Stimulated activated CD4-positive, alpha-beta T cell treated with anti-CD3 and anti-CD28 coated beads, Interleukin-1b, Interleukin-23, amount 100 ng/mL, for 24 hours (primary cell): ENCODE results near the gene ITGBL1.

Source experiments
- DNase-seq, 4 experiments: peaks; one replicate each; pipeline ENCODE4 v3.0.0-alpha.2; 2020; ENCODE audit warnings: low read depth in 4 of 4, low spot score in 1 of 4

ITGBL1 gene, protein sequence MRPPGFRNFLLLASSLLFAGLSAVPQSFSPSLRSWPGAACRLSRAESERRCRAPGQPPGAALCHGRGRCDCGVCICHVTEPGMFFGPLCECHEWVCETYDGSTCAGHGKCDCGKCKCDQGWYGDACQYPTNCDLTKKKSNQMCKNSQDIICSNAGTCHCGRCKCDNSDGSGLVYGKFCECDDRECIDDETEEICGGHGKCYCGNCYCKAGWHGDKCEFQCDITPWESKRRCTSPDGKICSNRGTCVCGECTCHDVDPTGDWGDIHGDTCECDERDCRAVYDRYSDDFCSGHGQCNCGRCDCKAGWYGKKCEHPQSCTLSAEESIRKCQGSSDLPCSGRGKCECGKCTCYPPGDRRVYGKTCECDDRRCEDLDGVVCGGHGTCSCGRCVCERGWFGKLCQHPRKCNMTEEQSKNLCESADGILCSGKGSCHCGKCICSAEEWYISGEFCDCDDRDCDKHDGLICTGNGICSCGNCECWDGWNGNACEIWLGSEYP

DNA sequence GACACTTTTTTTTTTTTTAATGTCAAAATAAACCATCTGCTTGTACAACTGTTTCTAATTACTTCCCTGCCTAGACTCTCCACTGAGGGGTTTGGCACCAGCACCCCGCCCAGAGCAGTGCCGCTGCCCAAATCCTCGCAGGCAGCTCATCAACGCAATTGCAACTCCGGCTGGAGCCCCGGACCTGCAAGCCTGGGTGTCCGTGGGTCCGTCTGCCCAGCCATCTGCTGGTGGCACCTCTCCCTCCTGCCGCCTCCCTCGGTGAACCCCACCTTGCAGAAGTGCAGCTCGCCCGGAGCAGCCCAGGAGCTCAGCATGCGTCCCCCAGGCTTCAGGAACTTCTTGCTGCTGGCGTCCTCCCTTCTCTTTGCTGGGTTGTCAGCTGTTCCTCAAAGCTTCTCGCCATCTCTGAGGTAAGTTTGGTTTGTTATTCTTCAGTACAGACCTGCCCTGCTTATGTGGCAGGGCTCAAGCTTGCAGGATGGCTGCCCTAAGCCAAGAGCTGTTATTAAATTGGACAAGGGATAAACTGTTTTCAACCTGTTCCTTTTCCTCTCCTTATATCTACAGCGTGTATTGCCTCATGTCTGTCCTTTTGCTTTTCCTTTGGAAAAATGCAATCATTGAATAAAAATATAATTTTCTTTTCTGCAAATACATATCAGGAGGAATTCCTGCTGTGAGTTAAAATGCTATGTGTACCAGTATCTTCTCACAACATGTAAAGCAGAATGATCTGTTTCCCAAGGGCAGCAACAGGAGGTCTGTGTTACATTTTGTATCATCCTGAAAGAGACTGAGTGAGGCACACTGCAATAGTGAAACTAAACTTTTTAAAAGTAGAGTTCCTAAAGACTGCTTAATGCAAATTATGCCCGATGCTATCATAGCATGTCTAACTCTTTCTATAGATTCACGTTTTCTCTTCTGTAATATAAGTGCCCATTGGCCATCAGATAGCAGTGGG, at the start of gene ITGBL1:
Gene ITGBL1, plus strand, starts transcription at position 157 of the 967 bp plus-strand sequence. Its CDS starts 159 bp downstream, at position 316.
- no peak for DNase-seq

DNA sequence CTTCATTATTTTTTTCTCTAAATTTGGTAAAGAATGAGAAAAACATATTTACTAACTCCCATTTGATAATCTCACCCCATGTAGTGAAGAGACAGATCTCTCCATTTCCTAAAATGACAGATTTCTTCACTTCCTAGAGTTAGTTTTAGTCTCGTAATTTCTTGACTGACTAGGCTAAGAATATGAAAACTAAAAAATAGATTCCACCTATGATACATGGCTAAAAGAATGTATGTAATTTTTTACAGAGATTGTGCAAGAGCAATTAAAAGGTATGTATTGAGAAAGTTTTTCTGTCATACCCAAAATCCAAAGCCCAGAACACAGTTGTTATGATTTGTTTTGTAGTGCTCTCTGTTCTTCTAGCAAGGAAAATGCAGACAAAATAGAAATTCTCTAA, 45.7 kb upstream of the ITGBL1 start:
- no peak for DNase-seq

DNA sequence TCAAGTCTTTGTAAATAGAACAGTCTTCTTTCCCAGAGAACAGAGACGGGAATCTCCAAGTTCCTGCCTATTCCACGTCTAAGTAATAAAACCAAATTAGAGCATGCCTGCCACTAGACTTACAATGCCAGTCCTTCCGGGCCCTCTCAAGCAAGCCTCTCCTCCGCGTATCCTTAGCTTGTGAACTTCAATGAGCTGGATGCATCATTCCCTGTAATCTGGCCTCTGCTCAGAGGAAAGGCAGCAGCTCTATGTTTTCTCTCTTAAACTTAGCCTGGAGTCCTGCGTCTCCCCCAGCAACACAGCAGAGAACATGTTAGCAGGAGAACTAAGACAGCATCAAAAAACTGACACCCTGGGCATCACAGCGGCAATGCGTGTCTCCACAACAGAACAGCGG, 44.3 kb upstream of the ITGBL1 start:
- DNase-seq = no peak

DNA sequence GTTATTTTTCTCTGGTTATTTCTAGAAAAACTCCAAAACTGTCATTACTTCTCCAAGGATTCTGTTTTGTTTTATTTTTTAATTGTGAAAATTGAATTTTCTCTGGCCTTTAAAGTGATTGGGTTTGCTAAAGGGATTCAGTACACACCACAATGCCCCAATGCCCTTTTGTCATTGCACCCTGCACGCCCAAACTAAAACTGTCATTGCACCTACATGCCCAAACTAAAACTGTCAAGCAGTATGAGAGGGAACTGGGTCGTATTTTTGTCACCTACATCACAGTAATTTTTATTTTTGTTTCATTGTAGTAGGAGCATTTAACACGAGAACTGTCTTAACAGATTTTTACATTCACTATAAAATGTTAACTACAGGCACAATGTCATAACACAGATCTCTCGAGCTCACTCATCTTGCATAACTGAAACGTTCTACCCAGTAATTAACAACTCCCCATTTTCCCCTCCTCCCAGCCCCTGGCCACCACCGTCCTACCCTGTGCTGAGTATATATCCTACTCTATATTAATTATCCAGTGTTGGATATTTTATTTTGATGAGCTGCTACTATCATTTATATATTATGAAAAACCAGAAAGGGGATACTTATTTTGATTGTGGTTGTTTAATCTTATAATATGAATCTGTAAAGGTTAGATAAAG, 43.4 kb upstream of the ITGBL1 start:
- DNase-seq = no peak

DNA sequence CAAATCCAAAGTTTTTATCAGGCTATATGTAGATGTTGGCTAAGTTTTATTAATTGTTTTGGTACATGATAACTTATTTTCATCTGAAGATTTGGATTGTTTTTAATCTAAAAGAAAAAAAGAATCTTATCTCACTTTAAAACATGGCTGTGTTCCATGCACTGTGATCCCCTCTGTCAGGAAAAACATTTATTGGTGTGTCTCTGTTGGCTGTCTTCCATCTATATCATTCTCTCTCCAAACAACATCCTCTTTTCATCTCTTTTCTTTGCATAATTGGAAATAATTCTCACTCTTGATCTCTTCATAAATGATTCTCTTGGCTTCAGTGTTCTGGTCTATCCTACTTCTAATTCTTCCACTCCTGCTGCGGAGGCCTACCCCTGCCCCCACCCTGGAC, 40.4 kb upstream of the ITGBL1 start:
- no peak for DNase-seq

DNA sequence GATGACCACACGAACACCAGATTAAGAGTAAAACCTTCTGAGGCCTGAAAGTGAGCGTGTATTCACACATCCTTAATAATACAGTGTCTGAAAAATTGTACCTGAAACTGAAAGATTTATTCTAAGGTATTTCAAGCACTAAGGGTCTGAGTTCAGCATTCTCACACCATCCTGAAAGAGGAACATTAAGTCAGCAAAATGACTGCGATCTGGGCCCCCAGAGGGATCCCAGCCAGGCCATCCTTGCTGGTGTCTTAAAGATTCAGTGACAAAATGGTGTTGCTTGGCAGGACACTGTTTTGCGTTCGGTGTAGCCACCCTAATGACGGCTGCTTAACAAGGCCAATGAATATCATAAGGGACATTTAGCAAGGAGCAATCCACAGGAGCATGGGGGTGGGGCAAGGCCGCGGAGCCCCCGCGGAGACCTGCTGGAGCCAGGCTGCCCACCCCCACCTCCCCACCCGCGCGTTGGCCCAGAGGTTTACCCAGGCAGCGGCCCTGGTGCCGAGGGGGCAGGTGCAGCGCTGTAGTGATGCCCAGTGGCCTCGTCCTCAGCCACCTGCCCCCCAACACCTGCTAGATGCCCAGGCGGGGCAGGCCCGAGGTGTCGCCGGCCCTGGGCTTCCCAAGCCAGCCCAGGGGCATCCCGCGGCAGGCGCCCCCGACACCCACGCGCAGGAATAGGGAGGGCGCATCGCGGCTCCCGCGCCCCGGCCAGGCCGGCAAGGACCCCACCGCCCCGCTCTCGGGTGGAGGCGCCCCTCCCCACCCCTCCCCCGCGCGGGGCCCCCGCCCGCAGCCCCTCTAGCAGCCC, 36.9 kb upstream of the ITGBL1 start:
- DNase-seq = no peak

DNA sequence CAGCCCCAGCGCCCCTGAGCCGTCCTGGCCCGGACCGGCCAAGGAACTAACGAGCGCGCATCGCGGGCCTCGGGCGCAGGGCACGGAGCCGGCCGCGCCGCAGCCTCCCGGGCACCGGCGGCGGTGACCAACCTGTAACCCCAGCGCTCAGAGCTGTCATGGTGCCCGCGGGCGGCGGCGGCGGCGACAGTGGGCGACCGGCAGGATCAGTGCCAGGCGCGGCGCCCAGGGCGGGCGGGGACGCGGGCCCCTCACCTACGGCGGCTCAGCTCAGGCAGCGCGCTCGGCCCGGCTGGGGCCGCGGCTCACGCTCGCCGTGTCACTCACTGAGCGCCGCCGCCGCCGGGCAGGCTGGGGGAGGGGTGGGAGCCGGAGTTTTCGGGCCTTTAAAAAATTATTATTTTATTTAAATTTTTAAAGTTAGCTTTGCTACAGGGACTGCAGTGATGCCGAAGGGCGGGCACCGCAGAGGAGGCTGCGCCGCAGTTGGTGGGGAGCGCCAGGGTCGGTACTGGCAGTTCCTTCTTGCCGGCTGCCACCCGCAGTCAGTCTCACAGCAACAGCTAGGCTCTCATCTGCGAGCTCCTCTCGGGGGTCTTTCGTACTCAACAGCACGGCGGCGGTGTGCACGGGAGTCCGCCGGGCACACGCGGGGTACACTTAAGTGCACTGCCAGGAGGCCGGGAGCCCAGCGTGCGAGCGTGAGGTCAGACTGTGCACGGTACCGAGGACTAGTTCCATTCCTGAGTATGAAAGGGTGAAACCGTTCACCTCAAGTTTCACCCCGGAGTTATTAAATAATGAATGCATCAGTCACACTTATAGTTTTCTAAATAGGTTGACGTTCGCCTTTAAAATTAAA, 36.1 kb upstream of the ITGBL1 start, which contains the start of gene NALCN:
Gene NALCN, minus strand, starts transcription at position 328 of the 862 bp plus-strand sequence. CDS start 17,382 bp downstream, outside the sequence.
- DNase-seq = no peak

DNA sequence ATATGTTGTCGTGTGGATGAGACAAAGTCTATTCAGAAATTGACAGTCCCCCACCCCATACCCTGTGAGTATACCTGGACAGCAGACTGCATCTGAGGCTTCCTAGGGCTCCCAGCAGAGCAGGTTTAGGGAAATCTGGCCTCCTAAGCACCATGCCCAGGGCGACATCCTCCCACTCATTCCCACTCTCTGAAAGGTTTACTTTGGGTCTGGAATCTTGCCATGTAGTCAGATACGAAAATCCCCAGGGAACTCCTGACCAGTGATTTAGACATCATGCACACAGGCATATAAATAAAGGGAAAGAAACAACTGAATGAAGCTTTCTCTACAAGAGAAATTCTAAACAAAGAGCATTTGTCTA, 35.5 kb upstream of the ITGBL1 start:
- DNase-seq = no peak

DNA sequence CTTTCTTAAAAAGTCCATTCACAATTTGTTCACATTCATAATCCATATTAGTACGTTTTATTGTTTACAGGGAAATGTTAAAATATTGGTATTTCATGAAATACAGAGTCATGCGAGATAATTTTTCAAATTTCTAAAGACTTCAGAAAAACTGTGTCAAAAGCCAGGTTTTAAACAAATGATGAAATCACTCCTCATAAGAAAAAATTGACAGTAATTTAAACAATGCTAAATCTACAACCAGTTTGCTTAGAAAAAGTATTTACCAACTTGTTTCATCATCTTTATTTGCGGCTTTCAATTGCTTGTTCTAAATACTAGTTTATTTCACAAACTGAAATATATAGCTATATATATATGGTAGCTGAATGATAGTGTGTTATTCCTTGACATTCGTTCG, 35.0 kb upstream of the ITGBL1 start:
- no peak for DNase-seq

DNA sequence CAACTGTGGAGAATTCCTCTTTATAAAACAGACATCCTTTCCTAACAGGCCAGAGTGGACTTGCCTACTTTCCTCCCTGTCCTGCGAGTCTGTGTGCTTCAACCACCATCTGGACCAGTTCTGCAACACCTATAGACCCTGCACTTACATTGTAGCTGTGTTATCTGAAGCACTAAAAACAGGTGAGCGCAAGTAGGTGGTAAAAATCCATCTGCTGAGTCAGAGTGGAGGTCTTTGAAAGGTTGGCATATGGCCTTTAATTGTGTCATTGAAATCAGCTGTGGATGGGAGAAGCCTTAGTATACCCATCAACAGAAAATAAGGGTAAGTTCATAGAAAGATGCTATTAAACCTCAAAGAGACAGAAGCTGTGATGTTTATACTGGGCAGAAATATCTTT, 28.6 kb upstream of the ITGBL1 start:
- DNase-seq = no peak

DNA sequence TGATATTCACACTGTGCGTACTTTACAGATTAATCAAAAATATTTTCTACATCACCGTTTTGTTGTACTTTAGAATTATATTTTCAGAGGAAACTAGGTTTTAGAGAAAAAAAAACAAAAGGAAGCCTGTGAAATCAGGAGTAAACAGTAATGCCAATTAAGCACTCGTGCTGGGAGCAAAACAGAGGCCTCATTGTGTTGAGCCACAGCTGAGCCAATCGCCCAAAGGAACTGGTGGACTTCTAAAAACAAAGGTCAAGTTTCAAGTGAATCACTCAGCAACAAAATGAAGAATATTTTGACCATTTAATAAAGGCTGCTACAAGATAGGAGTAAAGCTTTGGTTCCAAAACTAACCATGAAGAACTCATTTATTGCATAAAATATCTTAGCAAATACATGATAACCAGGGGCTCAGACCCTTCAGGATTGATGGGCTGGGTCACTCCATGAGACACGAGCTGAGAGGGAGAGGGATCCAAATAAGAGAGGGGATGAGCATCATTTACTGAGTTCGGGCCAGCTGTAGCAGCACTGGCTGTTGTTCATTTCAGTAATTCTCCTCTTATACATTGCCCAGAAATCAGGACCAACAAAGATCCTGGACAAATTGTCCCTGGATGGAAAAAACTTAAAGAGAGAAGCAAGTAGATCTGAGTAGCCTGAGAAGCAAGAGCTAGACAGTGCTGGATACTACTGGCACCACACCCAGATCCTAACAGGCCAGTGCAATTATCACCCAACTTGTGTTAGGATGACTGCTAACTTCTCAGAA, 27.9 kb upstream of the ITGBL1 start:
- no peak for DNase-seq

DNA sequence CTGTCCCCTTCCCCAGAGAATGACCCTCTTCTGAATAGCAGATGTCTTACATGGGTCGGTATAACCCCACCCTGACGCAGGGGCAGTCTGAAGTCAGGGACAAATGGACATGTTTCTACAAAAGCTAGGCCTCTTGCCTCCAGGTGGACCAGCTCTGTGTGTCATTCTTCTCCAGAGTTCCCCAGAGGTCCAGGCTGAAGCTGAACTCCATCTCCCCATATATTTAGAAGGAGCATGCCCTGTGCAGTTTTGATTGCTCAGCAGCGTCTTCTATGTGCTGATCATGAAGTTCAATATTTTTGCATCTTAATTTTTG, 27.4 kb upstream of the ITGBL1 start:
- DNase-seq = no peak

DNA sequence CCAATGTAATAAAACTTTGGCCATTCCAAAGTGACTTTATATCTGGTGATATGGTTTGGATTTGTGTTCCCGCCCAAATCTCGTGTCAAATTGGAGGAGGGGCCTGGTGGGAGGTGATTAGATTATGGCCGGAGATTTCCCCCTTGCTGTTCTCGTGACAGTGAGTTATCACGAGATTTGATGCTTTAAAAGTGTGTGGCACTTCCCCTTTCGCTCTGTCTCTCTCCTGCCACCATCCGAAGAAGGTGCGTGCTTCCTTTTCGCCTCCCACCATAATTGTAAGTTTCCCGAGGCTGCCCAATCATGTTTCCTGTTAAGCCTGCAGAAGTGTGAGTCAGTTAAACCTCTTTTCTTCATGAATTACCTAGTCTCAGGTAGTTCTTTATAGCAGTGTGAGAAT, 26.9 kb upstream of the ITGBL1 start:
- DNase-seq = no peak

DNA sequence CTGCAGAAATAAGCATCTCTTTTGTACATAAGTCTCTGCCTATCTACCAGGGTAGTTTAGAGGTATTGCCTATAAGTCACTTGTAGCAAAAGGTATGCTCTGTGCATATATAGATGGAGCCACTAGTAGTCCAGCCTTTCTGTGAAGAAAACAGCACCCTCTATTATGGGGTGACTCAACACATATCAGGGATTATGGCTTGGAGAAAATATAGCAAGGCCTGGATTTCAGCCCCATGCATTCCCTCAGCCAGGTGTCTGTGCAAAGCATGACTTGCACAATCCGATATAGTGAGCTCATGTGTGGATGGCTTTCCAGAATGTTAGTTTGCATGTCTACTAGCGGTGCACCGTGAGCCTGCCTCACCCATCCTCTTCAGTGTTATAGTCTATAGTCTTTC, 22.7 kb upstream of the ITGBL1 start:
- DNase-seq = no peak

DNA sequence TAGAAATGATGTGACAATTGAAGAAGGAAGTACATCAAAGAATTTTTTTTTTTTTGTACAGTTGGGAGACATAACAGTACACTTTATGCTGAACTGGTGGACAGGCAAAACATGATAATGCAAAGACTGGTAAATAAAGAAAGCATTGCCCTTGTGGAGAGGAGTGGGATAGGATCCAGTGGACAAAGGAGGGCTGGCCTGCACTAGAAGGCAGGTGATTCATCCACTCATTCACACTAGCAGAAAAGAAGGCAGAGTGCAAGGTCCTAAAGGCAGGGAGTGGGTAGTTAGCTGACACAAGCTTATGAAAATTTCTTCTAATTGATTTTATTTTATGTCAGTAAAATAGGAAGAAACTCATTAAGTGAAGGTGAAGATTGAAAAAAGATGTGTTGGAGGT, 18.6 kb upstream of the ITGBL1 start:
- no peak for DNase-seq

DNA sequence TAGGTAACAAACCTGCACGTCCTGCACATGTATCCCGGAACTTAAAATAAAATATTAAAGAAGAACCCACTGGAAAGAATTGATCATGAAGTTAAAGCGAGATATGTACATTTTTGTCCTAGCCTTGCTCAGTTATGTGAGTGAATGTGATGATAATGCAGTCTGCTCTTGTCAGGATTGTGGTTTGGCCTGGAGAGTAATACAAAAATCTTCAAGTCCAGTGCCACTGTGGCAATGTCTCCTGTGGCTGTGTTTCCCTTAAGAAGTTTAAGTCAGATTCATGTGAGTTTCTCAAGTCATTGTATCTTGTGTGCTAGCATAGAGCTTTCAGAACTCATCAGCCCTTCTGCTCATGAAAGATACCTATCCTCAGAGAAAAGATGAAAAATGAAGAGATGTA, 18.0 kb upstream of the ITGBL1 start:
- DNase-seq = no peak

DNA sequence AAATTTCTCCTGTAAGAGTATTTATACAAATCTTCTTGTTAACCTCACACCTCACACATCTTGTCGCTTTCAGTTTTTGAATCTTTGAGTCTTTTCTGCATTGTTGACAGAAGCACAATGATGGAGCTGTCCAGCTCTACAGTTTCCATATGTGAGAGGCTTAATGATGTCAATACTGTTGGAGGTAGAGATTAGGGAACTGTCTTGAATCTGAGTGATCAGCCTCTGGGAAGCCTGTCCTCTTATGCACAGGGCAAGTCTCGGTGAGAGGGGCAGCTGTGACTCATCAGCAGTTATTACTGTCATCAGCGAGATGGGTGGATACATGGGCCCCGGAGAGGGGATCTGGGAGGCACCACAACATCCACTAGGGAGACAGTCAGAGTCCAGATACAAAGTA, 4.6 kb upstream of the ITGBL1 start:
- no peak for DNase-seq

DNA sequence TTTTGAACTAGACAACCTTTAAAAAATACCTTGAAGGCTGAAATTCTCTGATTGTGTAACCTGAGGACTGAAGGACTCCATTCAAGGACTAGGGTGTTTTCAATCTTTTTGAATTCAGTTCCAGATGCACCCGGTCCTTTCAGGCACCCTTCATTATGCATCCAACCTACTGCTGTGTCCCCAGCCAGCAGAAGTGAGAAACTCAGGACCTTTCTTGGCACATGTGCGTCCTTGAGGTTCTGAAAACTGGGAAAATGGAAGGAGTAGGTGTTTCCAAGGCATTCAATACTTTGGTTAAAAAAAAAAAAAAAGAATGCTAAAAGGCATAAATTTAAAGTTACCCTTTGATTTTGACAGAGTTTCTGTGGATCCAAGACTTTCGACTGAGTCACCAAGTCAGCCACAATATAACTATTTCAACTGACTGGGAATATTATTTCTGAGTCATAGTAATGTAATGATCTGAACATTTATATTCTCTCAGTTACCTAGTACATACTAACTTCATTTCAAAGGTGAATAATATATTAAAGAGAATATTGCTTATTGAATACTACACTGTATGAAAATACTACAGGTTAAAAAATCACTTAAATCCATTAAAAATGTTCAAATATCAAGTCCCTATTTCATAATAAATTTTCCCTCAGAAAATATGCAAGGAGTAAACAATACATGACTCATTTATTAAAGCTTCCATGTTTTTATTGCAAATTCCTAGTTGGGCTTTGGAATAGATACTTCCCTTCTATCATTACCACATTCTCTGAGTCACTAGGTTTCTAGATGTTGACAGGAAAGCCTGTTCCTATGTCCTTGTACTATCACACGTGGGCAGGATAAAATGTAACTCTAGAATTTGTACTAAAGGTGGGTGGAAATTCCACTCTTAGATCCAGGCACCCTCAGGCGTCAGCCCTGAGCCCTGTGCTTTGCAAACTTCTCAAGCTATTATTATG, 2.4 kb upstream of the ITGBL1 start:
- no peak for DNase-seq
